Left lung (tissue), 10 donors: ENCODE measurements around the gene SLC17A9. TPM values are rescaled to one million over a fixed set of nuclear protein-coding genes. Genes with fewer than 3 reads are reported as not detected.

Experiments
- ATAC-seq: fragments of 200-7000 bp; cut with Tn5 transposase; one replicate; pipeline ENCODE4 v1.9.1; 2020; ENCODE audit warnings: moderate library complexity
- DNase-seq, 4 donors: peaks; one replicate each; pipeline ENCODE4 v3.0.0-alpha.2; 2013 to 2020
- H3K27ac ChIP-seq, 2 donors: fragments of 200-600 bp; sonication (generic) in 1 of 2; one replicate each; pipeline versions ENCODE4 v1.5.0 to v1.8.0; 2020 to 2021
- H3K27me3 ChIP-seq, 2 donors: fragments of 200-600 bp; sonication (generic) in 1 of 2; one replicate each; pipeline versions ENCODE4 v1.5.0 to v1.8.0; 2020 to 2021
- H3K36me3 ChIP-seq, 2 donors: fragments of 200-600 bp; sonication (generic) in 1 of 2; one replicate each; pipeline versions ENCODE4 v1.5.0 to v1.8.0; 2020 to 2021
- H3K4me1 ChIP-seq, 2 donors: fragments of 200-600 bp; one replicate each; pipeline ENCODE4 v1.8.0; 2021
- H3K4me3 ChIP-seq, 2 donors: fragments of 200-600 bp; sonication (generic) in 1 of 2; one replicate each; pipeline versions ENCODE4 v1.5.0 to v1.8.0; 2020 to 2021; ENCODE audit warnings: mild to moderate bottlenecking in 1 of 2
- H3K9me3 ChIP-seq, 2 donors: fragments of 200-600 bp; sonication (generic) in 1 of 2; one replicate each; pipeline versions ENCODE4 v1.5.0 to v1.8.0; 2020 to 2021
- intact Hi-C, 2 donors: fragments of 100-400 bp; cut with DNase I; formaldehyde crosslinking; loops; one replicate each; pipeline versions ENCODE4 v1.11.2 to v1.14.2; 2022
- polyA plus RNA-seq, 6 donors: library from polyadenylated mRNA; unstranded; fragments of 120-200 nt; gene quantifications; one replicate each; pipeline ENCODE4 v1.2.1, GENCODE V29; 2013; ENCODE audit not compliant: insufficient read length in 6 of 6
- total RNA-seq, 2 donors: library from RNA; stranded (reverse); fragmentation: NEBNext Ultra II Directional; extraction: Animal tissue kit (Norgen Biotek cat#: 25700); gene quantifications; one replicate each; pipeline ENCODE4 v1.2.1, GENCODE V29; 2021
- TF ChIP-seq, protein P1 (sequence below), 2 donors: fragments of 200-600 bp; sonication (generic) in 1 of 2; IDR thresholded peaks; one replicate each; pipeline versions ENCODE4 v1.5.0 to v1.8.0; 2021; ENCODE audit warnings: antibody characterized with exemption in 2 of 2
- donor health status: DM: no; HTN: yes; CAD: no.
- donor health status: DM: no; HTN: no; CAD: no.

SLC17A9 gene
- total and polyA plus RNA-seq, 8 donors: 2.1 to 18.1 (median 3.7) TPM

DNA sequence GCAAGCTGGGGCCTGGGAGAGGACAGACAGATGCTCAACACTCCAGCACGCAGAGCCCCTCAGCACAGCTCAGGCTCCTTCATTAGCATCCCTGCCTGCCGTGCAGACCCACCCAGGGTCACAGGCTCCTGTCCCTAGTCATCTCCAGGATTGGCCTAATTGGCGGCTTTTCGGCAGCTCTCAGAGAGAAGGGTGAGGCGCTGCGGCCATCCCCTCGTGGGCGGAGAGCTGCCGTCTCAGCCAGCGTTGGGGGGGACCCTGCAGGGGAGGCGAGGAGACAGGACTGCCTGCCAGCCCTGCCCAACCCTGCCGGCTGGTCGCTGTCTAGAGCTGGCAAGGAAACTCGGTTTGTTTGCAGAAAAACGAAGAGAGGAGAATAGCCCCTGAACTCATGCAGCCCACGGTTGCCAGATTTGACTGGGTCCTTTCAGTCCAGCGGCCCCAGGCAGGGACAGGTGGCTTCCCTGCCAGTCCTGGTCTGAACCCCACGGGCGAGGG lies 27.4 kb downstream of the SLC17A9 start:
- Histone ChIP-seq H3K27ac (no peak overlapping the region), H3K4me3 (no peak overlapping the region), H3K9me3 (no peaks in the 10 kb centered on the region), H3K27me3 (peaks cover 37 to 100% of the 10 kb centered on the region in 2 donors), H3K36me3 (no peaks in the 10 kb centered on the region), H3K4me1 (no peaks in the 10 kb centered on the region)
- DNase-seq (no peak), ATAC-seq (no peak)
- intact Hi-C loops: no loop called here
- TF ChIP-seq, protein P1, sequence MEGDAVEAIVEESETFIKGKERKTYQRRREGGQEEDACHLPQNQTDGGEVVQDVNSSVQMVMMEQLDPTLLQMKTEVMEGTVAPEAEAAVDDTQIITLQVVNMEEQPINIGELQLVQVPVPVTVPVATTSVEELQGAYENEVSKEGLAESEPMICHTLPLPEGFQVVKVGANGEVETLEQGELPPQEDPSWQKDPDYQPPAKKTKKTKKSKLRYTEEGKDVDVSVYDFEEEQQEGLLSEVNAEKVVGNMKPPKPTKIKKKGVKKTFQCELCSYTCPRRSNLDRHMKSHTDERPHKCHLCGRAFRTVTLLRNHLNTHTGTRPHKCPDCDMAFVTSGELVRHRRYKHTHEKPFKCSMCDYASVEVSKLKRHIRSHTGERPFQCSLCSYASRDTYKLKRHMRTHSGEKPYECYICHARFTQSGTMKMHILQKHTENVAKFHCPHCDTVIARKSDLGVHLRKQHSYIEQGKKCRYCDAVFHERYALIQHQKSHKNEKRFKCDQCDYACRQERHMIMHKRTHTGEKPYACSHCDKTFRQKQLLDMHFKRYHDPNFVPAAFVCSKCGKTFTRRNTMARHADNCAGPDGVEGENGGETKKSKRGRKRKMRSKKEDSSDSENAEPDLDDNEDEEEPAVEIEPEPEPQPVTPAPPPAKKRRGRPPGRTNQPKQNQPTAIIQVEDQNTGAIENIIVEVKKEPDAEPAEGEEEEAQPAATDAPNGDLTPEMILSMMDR (IDR thresholded peaks at IDR 0.05): no peak

DNA sequence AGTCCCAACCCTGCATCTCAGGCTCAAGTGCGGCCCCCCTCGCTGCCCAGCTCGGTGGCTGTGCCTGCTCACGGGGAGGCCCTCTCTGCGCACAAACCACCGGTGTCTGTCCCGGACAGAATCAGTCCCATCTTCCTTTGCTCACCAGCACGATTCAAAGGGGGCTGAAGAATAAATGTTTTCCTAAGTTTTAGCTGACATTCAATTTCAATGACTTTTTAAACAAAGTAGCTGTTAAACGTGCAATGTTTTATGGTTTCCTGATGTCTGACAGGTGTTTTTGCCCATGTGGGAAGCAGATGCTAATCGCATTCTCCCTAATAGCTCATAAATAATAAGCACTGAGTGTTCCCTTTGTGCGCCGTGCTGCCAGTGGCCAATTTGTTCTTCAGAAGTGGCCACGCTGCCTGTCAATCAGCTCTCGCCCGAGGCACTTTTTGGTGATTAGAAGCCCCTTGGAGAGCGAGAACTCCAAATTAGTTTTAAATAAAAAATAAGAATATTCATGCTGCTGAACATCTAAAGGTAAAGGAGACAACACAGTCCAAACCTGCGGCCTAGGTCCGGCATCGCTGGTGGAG lies 28.0 kb downstream of the SLC17A9 start:
- no peak for DNase-seq
- no peak overlapping the region for H3K27ac ChIP-seq
- no peaks in the 10 kb centered on the region for H3K9me3 ChIP-seq
- H3K4me3 ChIP-seq: no peak overlapping the region
- TF ChIP-seq, protein P1 (IDR thresholded peaks at IDR 0.05): no peak
- H3K27me3 ChIP-seq: peaks cover 32 to 100% of the 10 kb centered on the region in 2 donors
- no peaks in the 10 kb centered on the region for H3K4me1 ChIP-seq
- H3K36me3 ChIP-seq: no peaks in the 10 kb centered on the region
- intact Hi-C loops: no loop called here
- no peak for ATAC-seq

DNA sequence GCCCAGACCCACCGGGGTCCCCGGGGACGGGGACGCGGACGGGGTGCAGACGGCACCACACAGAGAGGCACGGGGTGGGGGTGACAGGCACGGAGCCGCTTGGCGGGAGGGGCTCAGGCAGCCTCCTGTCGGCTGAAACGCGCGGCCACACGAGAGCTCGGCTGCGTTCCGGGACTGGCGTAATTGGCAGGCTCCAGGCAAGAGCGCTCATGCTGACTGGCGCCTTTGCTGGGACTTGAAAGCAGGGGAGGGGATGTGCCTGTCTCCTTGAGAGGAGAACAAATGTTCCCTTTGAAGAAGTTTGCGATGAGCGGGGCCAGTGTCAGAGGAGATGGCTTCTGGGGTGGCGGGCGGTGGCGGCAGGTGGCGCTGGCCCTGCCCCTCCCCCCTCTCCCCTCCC lies 28.5 kb downstream of the SLC17A9 start:
- no peaks in the 10 kb centered on the region for H3K4me1 ChIP-seq
- intact Hi-C loops: no loop called here
- DNase-seq (peak in 1 of 4 donors; percentile 24), ATAC-seq (no peak)
- no peaks in the 10 kb centered on the region for H3K36me3 ChIP-seq
- no peaks in the 10 kb centered on the region for H3K9me3 ChIP-seq
- TF ChIP-seq, protein P1 (IDR thresholded peaks at IDR 0.05): no peak
- peaks cover 32 to 100% of the 10 kb centered on the region in 2 donors for H3K27me3 ChIP-seq
- no peak overlapping the region for H3K4me3 ChIP-seq
- H3K27ac ChIP-seq: no peak overlapping the region

DNA sequence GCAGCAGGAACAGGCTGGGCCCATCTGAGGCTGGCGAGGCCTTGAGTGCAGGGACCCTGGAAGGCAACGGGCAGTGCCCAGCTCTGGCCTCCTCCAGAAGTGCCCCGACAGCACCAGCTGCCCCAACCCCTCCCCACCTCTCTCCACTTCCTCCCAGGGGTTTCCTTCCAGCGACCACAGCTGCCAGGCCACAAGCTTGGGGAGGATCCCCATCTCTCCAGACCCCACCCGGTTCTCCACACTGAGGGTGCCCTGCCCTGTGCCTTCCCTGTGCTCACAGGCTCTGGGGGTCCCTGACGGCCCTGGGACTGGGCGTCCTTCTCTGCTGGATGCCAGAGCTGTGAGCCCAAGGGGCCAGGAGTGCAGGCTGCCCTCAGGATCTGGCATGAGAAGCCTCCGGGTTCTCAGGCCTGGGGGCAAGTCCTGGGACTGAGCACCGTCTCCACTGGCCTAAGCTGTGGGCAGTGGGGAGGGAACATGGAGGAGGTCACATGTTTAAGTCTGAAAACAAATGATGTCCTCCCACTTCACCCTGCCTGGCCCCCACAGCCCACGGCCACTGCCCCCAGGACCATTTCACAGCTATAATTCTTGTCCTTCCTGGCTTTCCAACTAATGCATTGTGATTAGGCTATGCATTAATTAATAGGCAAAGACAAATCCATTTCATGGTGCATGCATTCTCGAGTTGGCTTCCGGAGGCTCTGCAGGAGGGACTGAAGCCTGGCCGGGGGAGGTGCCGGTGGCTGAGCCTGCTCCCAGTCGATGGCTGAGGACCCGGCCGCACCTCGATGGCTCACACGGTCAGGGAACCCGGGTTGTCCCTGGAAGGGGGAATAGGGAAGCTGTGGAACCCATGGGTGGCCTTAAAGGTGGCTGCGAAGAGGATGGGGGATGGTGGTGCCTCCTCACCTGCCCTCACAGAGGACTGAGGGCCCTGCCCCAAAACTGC lies 29.9 kb downstream of the SLC17A9 start:
- DNase-seq (no peak), ATAC-seq (no peak)
- Histone ChIP-seq H3K4me1 (no peaks in the 10 kb centered on the region), H3K9me3 (no peaks in the 10 kb centered on the region), H3K36me3 (no peaks in the 10 kb centered on the region), H3K27ac (no peak overlapping the region), H3K4me3 (no peak overlapping the region), H3K27me3 (peaks cover 28 to 97% of the 10 kb centered on the region in 2 donors)
- intact Hi-C loops: no loop called here
- TF ChIP-seq, protein P1 (IDR thresholded peaks at IDR 0.05): no peak

DNA sequence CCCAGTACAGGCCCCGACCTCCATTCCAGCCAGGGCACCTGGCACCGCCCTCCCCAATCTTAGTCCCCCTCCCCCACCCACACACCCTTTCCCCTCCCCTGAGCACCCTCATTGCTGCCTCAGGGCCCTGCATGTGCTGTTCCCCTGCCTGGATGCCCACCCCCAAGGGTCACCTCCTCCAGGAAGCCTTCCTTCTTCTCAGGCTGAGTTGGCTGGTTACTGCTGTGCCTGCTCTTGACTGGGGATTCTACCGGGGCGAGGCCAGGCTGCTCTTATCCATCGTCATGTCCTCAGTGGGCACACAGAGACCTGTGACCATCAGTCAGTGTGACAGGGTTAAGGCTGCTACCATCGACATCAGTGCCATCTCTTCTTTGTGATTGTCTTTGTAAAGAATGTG lies 30.7 kb downstream of the SLC17A9 start:
- Histone ChIP-seq H3K36me3 (no peaks in the 10 kb centered on the region), H3K27me3 (peaks cover 27 to 96% of the 10 kb centered on the region in 2 donors), H3K9me3 (no peaks in the 10 kb centered on the region), H3K4me3 (no peak overlapping the region), H3K4me1 (no peaks in the 10 kb centered on the region), H3K27ac (no peak overlapping the region)
- TF ChIP-seq, protein P1 (IDR thresholded peaks at IDR 0.05): no peak
- intact Hi-C loops: no loop called here
- no peak for ATAC-seq
- no peak for DNase-seq
